ENCODE results near the gene ANO10. TPM values are rescaled to one million over a fixed set of nuclear protein-coding genes. Genes with fewer than 3 reads are reported as not detected.

The ANO10 gene
- total RNA-seq, 2 experiments from 2014 or later, result 6.3 to 8.9 TPM

DNA sequence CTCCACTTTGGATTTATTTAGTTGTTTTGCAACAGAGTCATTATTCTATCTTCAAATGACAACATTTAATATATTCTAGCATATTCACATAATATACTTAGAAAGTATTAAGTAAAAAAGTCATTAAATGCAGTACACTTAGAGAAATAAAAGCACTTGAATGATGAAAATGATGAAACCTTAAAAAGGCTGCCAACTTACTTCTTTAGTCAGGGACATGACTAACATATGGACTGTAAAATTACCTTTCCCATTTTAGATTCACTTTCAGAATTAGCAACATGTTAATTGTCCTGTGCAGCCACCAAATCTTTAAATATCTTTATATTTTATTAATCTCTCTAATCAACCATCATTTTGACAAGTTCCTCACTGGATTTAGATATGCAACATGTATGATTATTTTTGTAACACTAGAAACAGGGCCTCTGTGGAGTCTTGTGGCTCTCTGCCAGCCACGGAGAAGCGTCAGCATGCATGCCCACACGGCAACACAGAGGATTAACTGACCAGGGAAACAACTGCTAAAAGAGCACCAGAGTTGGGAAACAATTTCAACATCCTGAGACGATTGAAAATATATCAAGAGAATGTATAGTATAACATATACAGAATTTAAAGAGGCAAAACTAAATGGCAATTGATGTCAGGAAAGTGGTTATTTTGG, 95.7 kb downstream of the ANO10 start:
- H3K9me3 Mint-ChIP-seq, result peaks cover 7% of the 10 kb centered on the region

GRCh38 chr3:43525386-43525785, 96.4 kb downstream of the ANO10 start:
- Mint-ChIP-seq H3K4me1 (ENCODE audit: low read depth) (peaks cover 2% of the 10 kb centered on the region), H3K36me3 (ENCODE audit: low read depth) (peaks cover 5% of the 10 kb centered on the region), H3K9me3 (peaks cover 7% of the 10 kb centered on the region), H3K4me3 (no peak overlapping the region), H3K27me3 (no peaks in the 10 kb centered on the region), H3K27ac (no peak overlapping the region)
- ATAC-seq, result no peak
- intact Hi-C loops (cut with micrococcal nuclease), result no loop called here
- no peak for TF ChIP-seq CTCF (IDR thresholded peaks at IDR 0.05)
- POLR2A ChIA-PET, result no interaction called here
- CTCF ChIA-PET, result interaction anchor here (1.5 kb wide), 1 partner anchor 23 kb away, joined by 3 read pairs; no protein-coding TSS in a partner anchor
- no peak for DNase-seq

More for the DNA sequence above, 95.7 kb downstream of the ANO10 start:
- no peak for TF ChIP-seq CTCF (IDR thresholded peaks at IDR 0.05)
- ATAC-seq (no peak), DNase-seq (no peak)
- Mint-ChIP-seq H3K4me1 (ENCODE audit: low read depth) (peaks cover 2% of the 10 kb centered on the region), H3K27me3 (no peaks in the 10 kb centered on the region), H3K27ac (no peak overlapping the region), H3K36me3 (ENCODE audit: low read depth) (peaks cover 5% of the 10 kb centered on the region), H3K4me3 (no peak overlapping the region)
- POLR2A ChIA-PET, result no interaction called here
- intact Hi-C loops (cut with micrococcal nuclease), result no loop called here
- CTCF ChIA-PET, result interaction anchor here (1.5 kb wide), 1 partner anchor 24 kb away, joined by 3 read pairs; no protein-coding TSS in a partner anchor

DNA sequence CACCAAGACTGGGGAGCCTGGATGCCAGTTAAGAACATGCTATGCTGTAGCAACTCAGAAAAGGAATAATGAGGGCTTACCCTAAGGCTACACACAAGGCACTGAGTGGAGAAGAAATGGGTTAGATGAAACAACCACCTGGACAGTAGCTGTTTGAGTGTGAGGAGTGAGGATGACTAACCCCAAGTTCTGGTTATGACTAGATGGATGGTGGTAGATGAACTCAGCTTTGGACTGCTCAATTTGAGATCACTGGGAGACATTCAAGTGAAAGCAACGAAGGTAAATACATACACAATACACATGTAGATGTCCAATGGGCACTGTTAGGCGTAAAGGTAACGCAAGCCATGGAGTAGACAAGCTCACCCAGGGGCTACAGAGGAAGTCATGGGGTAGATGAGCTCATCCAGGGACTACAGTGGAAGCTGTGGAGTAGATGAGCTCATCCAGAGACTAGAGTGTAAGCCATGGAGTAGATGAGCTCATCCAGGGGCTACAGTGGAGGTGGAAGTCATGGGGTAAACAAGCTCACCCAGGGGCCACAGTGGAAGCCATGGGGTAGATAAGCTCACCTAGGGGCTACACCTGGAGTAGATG, 98.3 kb downstream of the ANO10 start:
- Mint-ChIP-seq H3K27me3 (no peaks in the 10 kb centered on the region), H3K4me3 (no peak overlapping the region), H3K9me3 (peaks cover 22% of the 10 kb centered on the region), H3K27ac (no peak overlapping the region), H3K36me3 (ENCODE audit: low read depth) (peaks cover 16% of the 10 kb centered on the region), H3K4me1 (ENCODE audit: low read depth) (peaks cover 2% of the 10 kb centered on the region)
- ChIA-PET POLR2A (interaction anchor here (0.6 to 1.0 kb wide), 2 partner anchors 13 to 20 kb away, joined by 3 read pairs; no protein-coding TSS in a partner anchor), CTCF (interaction anchor here (0.7 to 1.6 kb wide), 4 partner anchors 11 to 373 kb away, joined by 3 to 7 read pairs (median 4); no protein-coding TSS in a partner anchor)
- TF ChIP-seq CTCF (IDR thresholded peaks at IDR 0.05), result no peak
- intact Hi-C loops (cut with micrococcal nuclease), result no loop called here
- ATAC-seq (peak; percentile 87), DNase-seq (peak; percentile 51)

- DNase-seq (no peak), ATAC-seq (no peak)
- Mint-ChIP-seq H3K4me3 (no peak overlapping the region), H3K9me3 (peaks cover 24% of the 10 kb centered on the region), H3K27me3 (no peaks in the 10 kb centered on the region), H3K4me1 (ENCODE audit: low read depth) (peaks cover 2% of the 10 kb centered on the region), H3K36me3 (ENCODE audit: low read depth) (peaks cover 21% of the 10 kb centered on the region), H3K27ac (no peak overlapping the region)
- CTCF ChIA-PET, result interaction anchor here (1.0 to 1.6 kb wide), 3 partner anchors 10 to 21 kb away, joined by 4 to 7 read pairs (median 4); no protein-coding TSS in a partner anchor
- POLR2A ChIA-PET, result interaction anchor here (0.6 to 0.9 kb wide), 2 partner anchors 12 to 170 kb away, joined by 3 read pairs; no protein-coding TSS in a partner anchor
- no peak for TF ChIP-seq CTCF (IDR thresholded peaks at IDR 0.05)
- intact Hi-C loops (cut with micrococcal nuclease), result no loop called here
These were observed 99.0 kb downstream of the ANO10 start for GRCh38 chr3:43522727-43523362.

Data from activated CD8-positive, alpha-beta T cell treated with anti-CD3 and anti-CD28 coated beads for 36 hours (primary cell).